Measurements from ENCODE around the gene POLH.
"Not testable (repeated sequence)": the region's sequence is repeated elsewhere in the genome, so short reads cannot be mapped to it uniquely, and the experiment has no call there.

POLH gene

DNA sequence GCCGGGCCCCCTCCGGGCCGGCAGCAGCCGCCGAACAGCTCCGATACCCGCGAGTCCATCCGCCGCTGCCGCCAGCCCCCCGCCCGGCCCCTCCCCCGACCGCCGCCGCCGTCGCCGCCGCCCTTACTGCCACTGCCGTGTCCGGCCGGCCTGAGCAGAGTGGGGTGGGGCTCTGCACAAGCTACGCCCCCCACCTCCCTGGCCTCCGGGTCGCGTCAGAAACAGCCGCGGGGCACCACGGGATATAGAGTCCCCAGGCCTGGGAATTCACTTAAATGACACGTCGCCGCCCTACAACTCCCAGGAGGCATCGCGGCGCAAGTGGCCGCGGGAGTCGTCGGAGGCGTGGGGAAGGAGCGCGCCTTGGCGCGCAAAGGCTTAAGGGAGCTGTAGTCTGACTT is 53.1 kb downstream of the POLH start, which contains the start of gene GTPBP2:
Gene GTPBP2 (minus strand): TSS at position 161 of the 401 bp plus-strand sequence. CDS start 102 bp downstream, at position 59.
- peak; percentile 97 for DNase-seq (ENCODE audit: low read depth, low spot score)
- H3K27ac ChIP-seq = peak within 1 kb of the TSS; percentile 99

DNA sequence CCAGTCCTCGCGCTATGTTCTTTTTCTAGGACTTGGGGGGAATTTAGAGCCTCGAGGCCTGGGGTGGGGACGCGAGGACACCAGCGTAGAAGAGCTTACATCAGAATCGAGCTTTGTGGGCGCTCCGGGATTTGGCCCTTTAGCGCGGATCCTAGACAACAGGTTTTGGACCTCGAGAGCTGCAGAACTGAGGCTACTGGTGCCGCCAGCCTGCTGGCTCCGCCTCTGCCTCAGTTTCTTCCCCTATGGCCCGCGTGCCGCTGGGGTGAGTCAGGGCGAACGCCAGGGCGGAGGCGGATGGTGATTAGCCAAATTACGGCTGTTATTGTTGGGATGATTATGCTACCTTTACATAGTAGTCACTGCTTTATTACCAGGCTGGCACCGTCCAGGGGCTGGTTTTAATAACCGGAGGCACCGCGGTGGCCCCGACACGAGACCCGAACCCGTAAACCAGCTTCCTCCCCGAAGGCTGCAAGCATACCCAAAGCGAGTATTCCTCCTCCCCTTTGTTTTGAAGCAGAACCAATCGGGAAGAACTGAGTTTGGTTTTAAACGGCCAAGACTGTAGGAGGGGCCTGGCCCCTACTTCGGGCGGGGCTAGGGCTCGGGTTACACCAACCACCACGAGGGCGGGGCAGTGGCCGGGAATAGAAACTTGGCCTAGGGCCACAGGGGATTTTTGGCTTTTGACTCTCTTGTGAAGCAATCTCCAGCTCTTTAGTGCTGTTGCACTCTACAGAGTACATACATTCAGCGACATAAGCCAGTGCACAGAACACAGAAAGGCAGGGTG is 53.7 kb downstream of the POLH start:
- peak overlapping the region; percentile 99 for H3K27ac ChIP-seq
- DNase-seq (ENCODE audit: low read depth, low spot score) = peak; percentile 87

DNA sequence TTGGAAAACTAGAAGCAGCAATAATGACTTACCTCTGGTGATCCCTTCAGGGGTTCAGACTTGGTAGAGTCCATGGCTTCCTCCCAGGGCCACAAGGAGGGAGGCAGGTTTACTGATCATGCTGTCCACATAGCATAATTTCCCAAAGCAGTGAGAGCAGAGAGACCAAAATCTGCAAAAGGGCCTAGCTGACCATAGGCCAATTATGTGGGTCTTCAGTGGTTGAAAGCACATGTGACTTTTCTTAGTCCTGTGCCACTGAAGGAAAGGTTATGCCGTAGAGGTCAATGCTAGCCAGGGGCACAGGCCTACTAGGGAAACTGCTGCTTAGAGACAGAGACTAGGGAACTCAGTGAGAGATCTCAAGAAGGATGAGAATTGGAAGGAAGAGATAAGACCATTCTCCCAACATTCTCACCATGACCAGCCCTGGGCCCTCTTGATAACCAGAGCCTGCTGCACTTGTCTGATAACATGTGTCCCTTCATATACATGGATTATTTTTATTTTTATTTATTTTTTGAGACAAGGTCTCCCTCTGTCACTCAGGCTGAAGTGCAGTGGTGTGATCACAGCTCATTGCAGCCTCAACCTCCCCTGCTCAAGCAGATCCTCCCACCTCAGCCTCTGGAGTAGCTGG is 55.1 kb downstream of the POLH start:
- peak overlapping the region; percentile 99 for H3K27ac ChIP-seq
- DNase-seq (ENCODE audit: low read depth, low spot score) = no peak

DNA sequence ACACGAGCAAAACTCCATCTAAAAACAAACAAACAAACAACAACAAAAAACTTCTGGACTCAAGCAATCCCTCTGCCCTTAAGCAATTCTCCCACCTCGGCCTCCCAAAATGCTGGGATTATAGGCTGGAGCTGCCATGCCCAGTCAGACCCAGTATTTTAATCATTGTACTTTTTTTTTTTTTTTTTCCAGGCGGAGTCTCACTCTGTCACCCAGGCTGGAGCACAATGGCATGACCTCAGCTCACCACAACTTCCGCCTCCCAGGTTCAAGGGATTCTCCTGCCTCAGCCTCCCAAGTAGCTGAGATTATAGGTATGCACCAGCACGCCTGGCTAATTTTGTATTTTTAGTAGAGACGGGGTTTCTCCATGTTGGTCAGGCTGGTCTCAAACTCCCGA is 57.0 kb downstream of the POLH start:
- not testable (repeated sequence) for DNase-seq (ENCODE audit: low read depth, low spot score); H3K27ac ChIP-seq

DNA sequence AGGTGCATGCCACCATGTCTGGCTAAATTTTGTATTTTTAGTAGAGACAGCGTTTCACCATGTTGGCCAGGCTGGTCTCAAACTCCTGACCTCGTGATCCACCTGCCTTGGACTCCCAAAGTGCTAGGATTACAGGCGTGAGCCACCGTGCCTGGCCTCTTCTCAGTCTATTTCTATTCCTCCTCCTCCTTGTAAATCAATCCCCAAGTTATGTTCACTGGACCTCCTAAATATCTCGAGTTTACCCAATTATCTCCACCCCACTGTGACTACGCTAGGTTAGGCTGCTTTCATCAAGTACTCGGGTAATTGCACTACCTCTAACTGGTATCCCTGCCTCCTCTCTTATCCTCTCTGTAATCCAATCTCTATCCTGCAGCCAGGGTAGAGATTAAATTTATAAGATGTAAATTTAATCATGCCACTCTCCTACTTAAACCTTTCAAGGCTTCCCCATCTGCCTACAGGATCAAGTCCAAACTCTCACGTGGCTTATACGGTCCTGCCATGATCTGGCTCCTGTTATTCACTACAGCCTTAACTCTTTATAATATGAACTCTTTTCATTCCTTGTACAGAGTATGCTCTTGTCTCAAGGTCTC is 58.8 kb downstream of the POLH start:
- DNase-seq (ENCODE audit: low read depth, low spot score) = no peak
- no peak overlapping the region for H3K27ac ChIP-seq

DNA sequence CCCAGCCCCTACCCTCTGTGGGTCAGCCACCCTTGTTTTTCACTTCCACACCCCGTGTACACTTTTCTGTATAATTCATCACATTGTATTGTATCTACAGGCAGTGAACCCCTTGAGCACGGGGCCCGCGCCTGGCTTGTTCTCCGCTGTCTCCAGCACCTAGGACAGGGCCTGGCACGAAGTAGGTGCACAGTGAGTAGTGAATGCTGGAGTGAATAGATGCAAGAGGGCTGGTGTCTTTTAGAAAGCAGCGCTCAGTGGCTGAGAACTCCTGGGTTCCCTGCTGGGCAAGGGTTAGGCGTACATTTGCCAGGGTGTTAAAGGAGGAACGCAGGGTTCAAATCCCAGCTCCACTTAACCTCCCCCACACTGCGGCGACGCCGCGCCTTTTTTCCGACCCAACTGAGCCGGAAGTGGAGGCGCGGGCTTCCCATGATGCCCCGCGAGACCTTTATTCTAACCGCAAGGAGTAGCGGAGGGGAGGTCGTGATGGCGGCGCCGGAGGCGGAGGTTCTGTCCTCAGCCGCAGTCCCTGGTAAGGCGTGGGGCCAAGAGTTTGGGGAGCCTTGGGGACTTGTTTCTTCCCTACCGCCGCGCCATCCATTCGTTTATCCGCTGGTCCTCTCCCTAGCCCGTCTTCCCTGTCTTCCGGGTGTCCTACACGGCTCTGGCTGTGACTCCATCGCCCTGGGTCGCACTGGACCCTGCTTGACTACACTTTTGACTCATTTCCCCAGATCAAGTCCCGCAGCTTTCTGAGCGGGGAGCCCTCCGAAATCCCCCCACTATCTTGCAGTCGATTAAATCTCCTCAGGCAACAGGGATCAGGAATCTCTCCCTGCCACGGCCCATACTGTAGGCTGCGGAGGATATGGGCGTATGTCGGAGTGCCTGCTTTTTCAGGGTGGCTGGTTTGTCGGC is 59.7 kb downstream of the POLH start, which contains the start of gene MAD2L1BP:
Gene MAD2L1BP (plus strand): TSS at position 454 of the 921 bp plus-strand sequence. CDS start 36 bp downstream, at position 490.
- no peak for DNase-seq (ENCODE audit: low read depth, low spot score)
- peak within 1 kb of the TSS; percentile 44 for H3K27ac ChIP-seq

DNA sequence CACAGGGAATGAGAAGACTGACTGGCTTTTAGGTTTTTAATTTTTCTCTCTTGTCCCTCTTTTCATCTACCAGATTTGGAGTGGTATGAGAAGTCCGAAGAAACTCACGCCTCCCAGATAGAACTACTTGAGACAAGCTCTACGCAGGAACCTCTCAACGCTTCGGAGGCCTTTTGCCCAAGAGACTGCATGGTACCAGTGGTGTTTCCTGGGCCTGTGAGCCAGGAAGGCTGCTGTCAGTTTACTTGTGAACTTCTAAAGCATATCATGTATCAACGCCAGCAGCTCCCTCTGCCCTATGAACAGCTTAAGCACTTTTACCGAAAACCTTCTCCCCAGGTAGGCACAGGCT is 60.3 kb downstream of the POLH start:
- no peak for DNase-seq (ENCODE audit: low read depth, low spot score)
- H3K27ac ChIP-seq = peak overlapping the region; percentile 44

DNA sequence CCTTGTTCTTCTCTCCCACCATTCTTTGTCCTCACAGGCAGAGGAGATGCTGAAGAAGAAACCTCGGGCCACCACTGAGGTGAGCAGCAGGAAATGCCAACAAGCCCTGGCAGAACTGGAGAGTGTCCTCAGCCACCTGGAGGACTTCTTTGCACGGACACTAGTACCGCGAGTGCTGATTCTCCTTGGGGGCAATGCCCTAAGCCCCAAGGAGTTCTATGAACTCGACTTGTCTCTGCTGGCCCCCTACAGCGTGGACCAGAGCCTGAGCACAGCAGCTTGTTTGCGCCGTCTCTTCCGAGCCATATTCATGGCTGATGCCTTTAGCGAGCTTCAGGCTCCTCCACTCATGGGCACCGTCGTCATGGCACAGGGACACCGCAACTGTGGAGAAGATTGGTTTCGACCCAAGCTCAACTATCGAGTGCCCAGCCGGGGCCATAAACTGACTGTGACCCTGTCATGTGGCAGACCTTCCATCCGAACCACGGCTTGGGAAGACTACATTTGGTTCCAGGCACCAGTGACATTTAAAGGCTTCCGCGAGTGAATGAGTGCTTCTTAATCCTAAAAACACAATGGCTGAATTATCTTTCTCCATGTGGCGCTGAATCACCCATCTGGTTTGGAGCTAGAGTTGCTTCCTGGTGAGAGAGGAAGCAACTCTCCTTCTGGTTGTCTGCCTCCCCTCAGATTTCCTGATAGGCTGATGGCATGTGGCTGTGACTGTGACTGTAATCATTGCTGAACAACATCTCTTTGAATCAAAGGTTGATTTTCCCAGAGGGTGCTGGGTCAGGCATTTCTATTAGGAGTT is 64.2 kb downstream of the POLH start:
- peak overlapping the region; percentile 22 for H3K27ac ChIP-seq
- DNase-seq (ENCODE audit: low read depth, low spot score) = peak; percentile 22

DNA sequence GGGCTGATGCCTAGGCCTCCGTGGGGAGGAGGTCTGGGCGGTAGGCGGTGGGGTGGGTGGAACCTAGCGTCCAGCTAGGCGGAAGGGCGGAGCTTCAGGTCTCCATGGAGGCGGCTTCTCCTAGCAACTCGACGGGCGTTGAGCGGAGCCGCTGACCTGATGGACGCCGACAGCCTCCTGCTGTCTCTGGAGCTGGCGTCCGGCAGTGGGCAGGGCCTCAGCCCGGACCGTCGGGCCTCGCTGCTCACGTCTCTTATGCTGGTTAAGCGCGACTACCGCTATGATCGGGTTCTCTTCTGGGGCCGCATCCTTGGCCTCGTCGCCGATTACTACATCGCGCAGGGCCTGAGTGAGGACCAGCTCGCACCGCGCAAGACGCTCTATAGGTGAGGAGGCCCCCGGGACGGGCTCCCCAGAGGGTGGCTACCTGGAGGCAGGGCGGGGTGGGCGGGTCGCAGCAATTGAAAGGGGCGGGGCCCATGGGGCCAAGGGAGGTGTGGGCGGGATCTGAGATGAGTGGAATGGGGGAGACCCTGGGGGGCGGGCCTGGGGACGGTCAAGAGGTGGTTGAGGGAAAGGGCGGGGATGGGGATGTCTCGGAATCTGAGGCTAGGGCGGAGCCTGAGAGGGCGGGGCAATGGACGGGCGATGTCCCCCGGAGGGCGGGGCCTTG is 69.1 kb downstream of the POLH start, which contains the start of gene RSPH9:
Gene RSPH9 (plus strand): TSS at position 97 of the 673 bp plus-strand sequence. CDS start 63 bp downstream, at position 160.
- H3K27ac ChIP-seq = no peak within 1 kb of the TSS
- DNase-seq (ENCODE audit: low read depth, low spot score) = no peak

DNA sequence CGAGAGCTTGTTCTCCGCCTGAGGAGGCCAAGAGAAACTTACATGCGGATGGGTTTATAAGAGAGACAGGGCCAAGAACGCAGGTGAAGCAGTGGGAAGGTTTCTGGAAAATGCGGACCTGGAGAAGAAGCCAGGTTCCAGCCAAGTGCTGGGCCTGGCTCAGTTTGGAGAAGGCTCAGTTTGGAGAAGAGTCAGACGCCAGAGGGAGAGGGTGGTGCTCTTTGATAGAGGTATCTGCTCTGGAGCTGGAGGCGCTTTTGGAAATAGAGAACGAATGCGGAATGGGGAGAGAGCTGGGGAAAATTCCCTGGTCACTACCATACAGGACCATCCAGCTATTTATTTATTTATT is 69.6 kb downstream of the POLH start:
- no peak for DNase-seq (ENCODE audit: low read depth, low spot score)
- no peak overlapping the region for H3K27ac ChIP-seq

DNA sequence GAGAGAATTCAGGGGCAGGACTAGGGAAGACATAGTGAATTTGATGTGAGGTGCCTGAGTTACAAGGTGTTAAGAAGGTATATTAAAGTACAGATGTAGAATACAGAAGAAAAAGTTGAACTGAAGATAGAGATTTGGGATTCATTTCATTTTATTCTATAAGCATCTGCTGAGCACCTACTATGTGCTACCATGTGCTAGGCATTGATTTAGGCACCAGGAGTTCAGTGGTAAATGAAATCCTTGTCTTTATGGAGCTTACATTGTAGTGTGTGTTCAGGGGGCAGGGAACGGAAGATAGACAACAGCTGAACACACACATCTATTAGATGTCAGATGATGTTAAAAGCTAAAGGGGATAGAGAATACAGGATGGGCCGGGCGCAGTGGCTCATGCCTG is 71.6 kb downstream of the POLH start:
- DNase-seq (ENCODE audit: low read depth, low spot score) = no peak
- no peak overlapping the region for H3K27ac ChIP-seq

DNA sequence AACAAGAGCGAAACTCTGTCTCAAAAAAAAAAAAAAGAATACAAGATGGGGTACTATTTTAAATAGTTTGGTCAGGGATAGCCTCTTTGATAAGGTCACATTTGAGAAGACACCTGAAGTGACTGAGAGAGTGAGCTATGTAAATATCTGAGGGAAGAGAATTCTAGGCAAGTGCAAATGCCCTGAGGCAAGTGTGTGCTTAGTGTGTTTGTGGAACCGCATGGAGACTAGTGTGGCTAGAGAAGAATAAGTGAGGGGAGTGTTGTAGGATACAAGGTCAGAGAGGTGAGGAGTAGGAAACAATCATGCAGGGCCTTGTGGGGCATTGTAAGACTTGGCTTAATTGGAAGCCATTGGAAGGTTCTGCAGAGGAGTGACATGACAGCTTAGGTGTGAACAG is 72.3 kb downstream of the POLH start:
- no peak for DNase-seq (ENCODE audit: low read depth, low spot score)
- H3K27ac ChIP-seq = no peak overlapping the region

DNA sequence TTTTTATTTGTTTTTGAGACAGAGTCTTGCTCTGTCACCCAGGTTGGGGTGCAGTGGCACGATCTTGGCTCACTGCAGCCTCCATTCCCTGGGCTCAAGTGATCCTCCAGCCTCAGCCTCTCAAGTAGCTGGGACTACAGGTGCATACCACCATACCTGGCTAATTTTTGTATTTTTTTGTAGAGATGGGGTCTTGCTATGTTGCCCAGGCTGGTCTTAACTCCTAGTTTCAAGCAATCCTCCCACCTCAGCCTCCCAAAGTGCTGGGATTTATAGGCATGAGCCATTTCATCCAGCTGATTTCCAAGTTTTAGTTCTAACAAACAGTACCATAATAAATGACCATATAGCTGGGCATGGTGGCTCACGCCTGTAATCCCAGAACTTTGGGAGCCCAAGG is 76.8 kb downstream of the POLH start:
- DNase-seq (ENCODE audit: low read depth, low spot score); H3K27ac ChIP-seq: not testable (repeated sequence)

DNA sequence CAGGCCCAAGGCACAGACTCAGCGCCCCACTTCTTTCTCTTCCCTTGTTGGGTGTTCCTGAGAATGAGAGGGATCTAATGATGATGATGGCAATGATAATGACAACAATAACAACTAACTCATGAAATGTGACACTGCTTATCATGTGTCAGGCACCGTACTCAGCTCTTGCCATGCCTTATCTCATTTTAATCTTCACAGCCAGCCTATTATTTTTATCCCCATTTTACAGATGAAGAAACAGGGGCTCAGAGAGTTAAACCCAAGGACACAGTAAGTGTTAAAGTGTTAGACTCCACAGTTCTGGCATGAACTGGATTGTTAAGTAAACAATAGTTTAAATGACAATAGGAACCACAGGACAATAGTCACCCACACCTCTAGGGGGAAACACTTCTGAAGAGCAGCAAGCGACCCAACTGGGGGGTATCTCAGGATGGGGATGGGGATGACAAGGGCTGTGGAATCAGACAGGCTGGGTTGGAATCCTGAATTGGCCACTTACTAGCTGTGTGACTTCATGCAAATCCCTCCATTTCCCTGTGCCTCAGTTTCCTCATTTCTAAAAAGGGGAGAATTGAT is 81.3 kb downstream of the POLH start:
- H3K27ac ChIP-seq = no peak overlapping the region
- DNase-seq (ENCODE audit: low read depth, low spot score) = no peak

DNA sequence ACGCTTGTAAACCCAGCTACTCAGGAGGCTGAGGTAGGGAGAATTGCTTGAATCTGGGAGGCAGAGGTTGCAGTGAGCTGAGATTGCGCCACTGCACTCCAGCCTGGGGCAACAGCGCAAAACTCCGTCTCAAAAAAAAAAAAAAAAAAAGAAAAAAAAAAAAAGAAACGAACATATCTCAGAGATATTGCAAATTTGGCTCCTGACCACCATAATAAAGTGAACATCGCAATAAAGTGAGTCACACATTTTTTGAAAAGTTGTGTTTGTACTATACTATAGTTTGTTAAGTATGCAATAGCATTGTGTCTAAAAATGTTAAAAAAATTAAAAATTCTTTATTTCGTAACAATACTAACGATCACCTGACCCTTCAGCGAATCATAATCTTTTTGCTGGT is 82.2 kb downstream of the POLH start:
- H3K27ac ChIP-seq = no peak overlapping the region
- no peak for DNase-seq (ENCODE audit: low read depth, low spot score)

DNA sequence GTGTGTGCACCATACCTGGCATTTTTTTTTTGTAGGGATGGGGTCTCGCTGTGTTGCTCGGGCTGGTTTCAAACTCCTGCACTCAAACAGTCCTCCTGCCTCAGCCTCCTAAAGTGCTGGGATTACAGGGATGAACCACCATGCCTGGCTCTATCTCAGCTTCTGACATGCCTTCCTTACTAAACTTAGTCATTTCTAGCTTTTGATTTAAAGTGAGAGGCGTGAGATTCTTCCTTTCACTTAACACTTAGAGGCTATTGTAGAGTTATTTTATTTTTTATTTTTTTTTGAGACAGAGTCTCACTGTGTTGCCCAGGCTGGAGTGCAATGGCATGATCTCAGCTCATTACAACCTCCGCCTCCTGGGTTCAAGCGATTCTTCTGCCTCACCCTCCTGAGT is 87.0 kb downstream of the POLH start:
- not testable (repeated sequence) for H3K27ac ChIP-seq; DNase-seq (ENCODE audit: low read depth, low spot score)

Measured in epithelial cell of prostate (primary cell).